GM12878 (cell line): ENCODE measurements around the gene CNTRL. TPM values are rescaled to one million over a fixed set of nuclear protein-coding genes. Genes with fewer than 3 reads are reported as not detected.

Experiments used
- BACH1 ChIP-seq: fragments of 450-650 bp; IDR thresholded peaks from 2 replicates; pipeline ENCODE4 v1.6.1; 2017; ENCODE audit warnings: mild to moderate bottlenecking, borderline replicate concordance
- CREM ChIP-seq: IDR thresholded peaks from 2 replicates; pipeline ENCODE4 v1.6.1; 2014; ENCODE audit warnings: antibody characterized with exemption, low read depth
- GATAD2B ChIP-seq: fragments of 450-650 bp; conservative IDR thresholded peaks from 2 replicates; pipeline ENCODE4 v1.6.1; 2017; ENCODE audit warnings: low read depth, mild to moderate bottlenecking, moderate library complexity
- HDAC6 ChIP-seq: fragments of 200-600 bp; sonication (generic); IDR thresholded peaks from one replicate; pipeline ENCODE4 v1.8.0; 2017; ENCODE audit warnings: antibody characterized with exemption; ENCODE audit not compliant: unreplicated experiment
- IRF3 ChIP-seq: fragments of 450-650 bp; IDR thresholded peaks from 2 replicates; pipeline ENCODE4 v1.6.1; 2014; ENCODE audit warnings: mild to moderate bottlenecking
- MEF2B ChIP-seq: fragments of 450-650 bp; IDR thresholded peaks from 2 replicates; pipeline ENCODE4 v1.6.1; 2018; ENCODE audit warnings: mild to moderate bottlenecking, moderate library complexity; ENCODE audit not compliant: partially characterized antibody, poor library complexity, severe bottlenecking
- MTA2 ChIP-seq: fragments of 450-650 bp; IDR thresholded peaks from 2 replicates; pipeline ENCODE4 v1.6.1; 2016; ENCODE audit warnings: low read depth, mild to moderate bottlenecking, moderate library complexity
- NKRF ChIP-seq: fragments of 450-650 bp; conservative IDR thresholded peaks from 2 replicates; pipeline ENCODE4 v1.6.1; 2017; ENCODE audit warnings: mild to moderate bottlenecking, moderate library complexity
- RFX5 ChIP-seq: IDR thresholded peaks from 2 replicates; pipeline ENCODE4 v1.6.1; 2011; ENCODE audit warnings: low read depth, low read length, improper control_type of control experiment
- SKIL ChIP-seq: fragments of 450-650 bp; IDR thresholded peaks from 2 replicates; pipeline ENCODE4 v1.6.1; 2017; ENCODE audit warnings: mild to moderate bottlenecking, low read depth, inconsistent platforms; ENCODE audit not compliant: poor library complexity, severe bottlenecking
- SMAD5 ChIP-seq: IDR thresholded peaks from 2 replicates; pipeline ENCODE4 v1.6.1; 2016; ENCODE audit warnings: antibody characterized with exemption, low read depth
- SREBF2 ChIP-seq: IDR thresholded peaks from 2 replicates; pipeline ENCODE4 v1.6.1; 2012; ENCODE audit warnings: mild to moderate bottlenecking, low read length
- SRF ChIP-seq, 2 experiments: IDR thresholded peaks; 2 replicates each; pipeline ENCODE4 v1.6.1; 2011; ENCODE audit warnings: low read depth in 2 of 2, low read length in 2 of 2, mild to moderate bottlenecking in 1 of 2, moderate library complexity in 1 of 2
- SUPT20H ChIP-seq: IDR thresholded peaks from 2 replicates; pipeline ENCODE4 v1.6.1; 2011; ENCODE audit warnings: low read depth, mild to moderate bottlenecking, low read length, moderate library complexity, borderline replicate concordance; ENCODE audit not compliant: control insufficient read depth
- TARDBP ChIP-seq: IDR thresholded peaks from 2 replicates; pipeline ENCODE4 v1.6.1; 2016; ENCODE audit warnings: borderline replicate concordance
- WRNIP1 ChIP-seq: IDR thresholded peaks from 2 replicates; pipeline ENCODE4 v1.6.1; 2011; ENCODE audit warnings: low read depth, low read length, improper control_type of control experiment, borderline replicate concordance
- ZBTB11 ChIP-seq: fragments of 450-650 bp; formaldehyde crosslinking; IDR thresholded peaks from 2 replicates; pipeline ENCODE4 v1.5.0; 2022; ENCODE audit warnings: mild to moderate bottlenecking, missing genetic modification characterization
- ZNF274 ChIP-seq: IDR thresholded peaks from one replicate; pipeline ENCODE4 v1.8.0; 2011; ENCODE audit not compliant: insufficient read length, insufficient read depth
- polyA plus RNA-seq, 11 experiments: library from polyadenylated mRNA; depleted of rRNA in 4 of 11; unstranded in 6 of 11; stranded (reverse) in 5 of 11; fragments of >200 nt; fragmentation: Nextera tagmentation in 4 of 11; fragmentation: Illumina TruSeq in 1 of 11; extraction: Ambion mirVana in 4 of 11; extraction: Trizol in 1 of 11; gene quantifications; 1 replicate in 1 of 11; 2 replicates in 10 of 11; pipeline versions ENCODE4 v1.2.1 to v1.2.3, GENCODE V29; 2011 to 2016; ENCODE audit warnings: inconsistent platforms in 2 of 11, missing spikeins in 2 of 11, low read depth in 1 of 11
- total RNA-seq, 4 experiments: library from RNA; depleted of rRNA in 3 of 4; stranded (reverse); fragments of >200 nt in 3 of 4; fragmentation: Illumina TruSeq in 1 of 4; extraction: Trizol in 1 of 4; gene quantifications; 2 replicates each; pipeline versions ENCODE4 v1.2.1 to v1.2.3, GENCODE V29; 2013 to 2021
- TF ChIP-seq, protein P1 (sequence below): fragments of 450-650 bp; IDR thresholded peaks from 2 replicates; pipeline ENCODE4 v1.6.1; 2016; ENCODE audit warnings: mild to moderate bottlenecking
- TF ChIP-seq, protein P2 (sequence below): IDR thresholded peaks from 2 replicates; pipeline ENCODE4 v1.6.1; 2012; ENCODE audit warnings: low read depth, low read length, improper control_type of control experiment

Gene CNTRL
- total and polyA plus RNA-seq, 10 of the 15 experiments (the other 5 are each of a cell fraction or from before 2014, with no cell fraction given), result 20.0 to 65.4 (median 38.8) TPM

DNA sequence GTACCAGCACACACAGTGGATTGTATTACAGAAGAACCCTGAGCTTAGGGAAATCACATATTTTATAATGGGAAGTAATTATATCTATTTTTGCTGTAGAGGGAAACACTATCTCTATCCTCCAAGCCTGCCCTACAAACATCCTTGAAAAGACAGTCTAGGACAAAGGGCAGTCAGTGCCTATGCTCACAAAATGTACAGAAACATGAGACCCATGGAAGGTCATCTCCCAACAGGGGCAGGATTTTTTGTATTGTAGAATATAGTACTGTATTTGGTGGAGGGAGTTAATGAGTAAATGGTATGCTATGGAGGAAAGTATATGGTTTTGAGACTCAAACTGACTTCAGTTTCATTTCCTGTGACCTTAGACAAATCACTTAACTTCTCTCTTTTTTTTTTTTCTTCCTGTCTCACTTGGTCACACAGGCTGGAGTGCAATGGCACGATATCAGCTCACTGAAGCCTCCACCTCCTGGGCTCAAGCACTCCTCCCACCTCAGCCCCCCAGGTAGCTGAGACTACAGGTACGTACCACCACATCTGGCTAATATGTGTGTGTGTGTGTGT lies 132.7 kb downstream of the CNTRL start (continued):
- TF ChIP-seq BACH1, result no peak
- no peak for TF ChIP-seq TARDBP
- peak; percentile 63; the same call in 1 of the 2 replicates for TF ChIP-seq MTA2
- no peak for TF ChIP-seq ZBTB11 (CRISPR knock-in tag)
- TF ChIP-seq, protein P1, sequence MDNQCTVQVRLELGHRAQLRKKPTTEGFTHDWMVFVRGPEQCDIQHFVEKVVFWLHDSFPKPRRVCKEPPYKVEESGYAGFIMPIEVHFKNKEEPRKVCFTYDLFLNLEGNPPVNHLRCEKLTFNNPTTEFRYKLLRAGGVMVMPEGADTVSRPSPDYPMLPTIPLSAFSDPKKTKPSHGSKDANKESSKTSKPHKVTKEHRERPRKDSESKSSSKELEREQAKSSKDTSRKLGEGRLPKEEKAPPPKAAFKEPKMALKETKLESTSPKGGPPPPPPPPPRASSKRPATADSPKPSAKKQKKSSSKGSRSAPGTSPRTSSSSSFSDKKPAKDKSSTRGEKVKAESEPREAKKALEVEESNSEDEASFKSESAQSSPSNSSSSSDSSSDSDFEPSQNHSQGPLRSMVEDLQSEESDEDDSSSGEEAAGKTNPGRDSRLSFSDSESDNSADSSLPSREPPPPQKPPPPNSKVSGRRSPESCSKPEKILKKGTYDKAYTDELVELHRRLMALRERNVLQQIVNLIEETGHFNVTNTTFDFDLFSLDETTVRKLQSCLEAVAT, result no peak
- no peak for TF ChIP-seq CREM
- TF ChIP-seq HDAC6, result no peak
- no peak for TF ChIP-seq MEF2B
- TF ChIP-seq SRF (IDR thresholded peaks at IDR 0.05; ENCODE audit: low read depth in 2 of 2, low read length in 2 of 2), result no peak
- TF ChIP-seq SUPT20H, result no peak
- TF ChIP-seq SREBF2, result no peak
- TF ChIP-seq WRNIP1, result no peak
- no peak for TF ChIP-seq GATAD2B
- no peak for TF ChIP-seq NKRF
- TF ChIP-seq ZNF274, result no peak
- TF ChIP-seq RFX5, result no peak
- no peak for TF ChIP-seq SMAD5
- TF ChIP-seq IRF3, result no peak
- peak; percentile 54 for TF ChIP-seq SKIL
- TF ChIP-seq, protein P2, sequence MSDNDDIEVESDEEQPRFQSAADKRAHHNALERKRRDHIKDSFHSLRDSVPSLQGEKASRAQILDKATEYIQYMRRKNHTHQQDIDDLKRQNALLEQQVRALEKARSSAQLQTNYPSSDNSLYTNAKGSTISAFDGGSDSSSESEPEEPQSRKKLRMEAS, result no peak
